Mesendoderm (in vitro differentiated cells): ENCODE data around the gene ACOT7.

Experiments
- DNase-seq: peaks from one replicate; pipeline ENCODE4 v3.0.0; 2013
- H2AK5ac ChIP-seq: 2 replicates; pipeline ENCODE4 v1.6.1; 2013; ENCODE audit warnings: low read length, inconsistent platforms
- H2BK120ac ChIP-seq: 2 replicates; pipeline ENCODE4 v1.6.1; 2013; ENCODE audit warnings: low read depth, mild to moderate bottlenecking, low read length, moderate library complexity, mixed read lengths
- H2BK15ac ChIP-seq: replicated peaks from 2 replicates; pipeline ENCODE4 v1.6.1; 2013; ENCODE audit warnings: low read depth, mild to moderate bottlenecking, moderate library complexity
- H2BK5ac ChIP-seq: 2 replicates; pipeline ENCODE4 v1.6.1; 2013; ENCODE audit warnings: low read length, inconsistent platforms
- H3K18ac ChIP-seq: 2 replicates; pipeline ENCODE4 v1.6.1; 2013; ENCODE audit warnings: mild to moderate bottlenecking, low read length, mixed read lengths
- H3K23ac ChIP-seq: one replicate; pipeline ENCODE4 v1.6.1; 2013; ENCODE audit warnings: low read length
- H3K27ac ChIP-seq: 2 replicates; pipeline ENCODE4 v1.5.1; 2013; ENCODE audit warnings: low read depth, mild to moderate bottlenecking, inconsistent platforms, low read length, moderate library complexity
- H3K27me3 ChIP-seq: 2 replicates; pipeline ENCODE4 v1.6.1; 2013; ENCODE audit warnings: low read length, control low read depth, mild to moderate bottlenecking, inconsistent platforms; ENCODE audit not compliant: insufficient read depth, poor library complexity
- H3K36me3 ChIP-seq: 2 replicates; pipeline ENCODE4 v1.6.1; 2013; ENCODE audit warnings: low read length, inconsistent platforms; ENCODE audit not compliant: control insufficient read depth, insufficient read depth
- H3K4ac ChIP-seq: one replicate; pipeline ENCODE4 v1.6.1; 2013; ENCODE audit warnings: low read depth, mild to moderate bottlenecking, low read length, moderate library complexity
- H3K4me1 ChIP-seq: 2 replicates; pipeline ENCODE4 v1.6.1; 2013; ENCODE audit warnings: low read depth, low read length, inconsistent platforms; ENCODE audit not compliant: control insufficient read depth
- H3K4me2 ChIP-seq: 2 replicates; pipeline ENCODE4 v1.6.1; 2013; ENCODE audit warnings: low read length
- H3K4me3 ChIP-seq: 2 replicates; pipeline ENCODE4 v1.5.1; 2013; ENCODE audit warnings: mild to moderate bottlenecking, low read length
- H3K56ac ChIP-seq: one replicate; pipeline ENCODE4 v1.6.1; 2013; ENCODE audit warnings: low read length
- H3K79me1 ChIP-seq: 2 replicates; pipeline ENCODE4 v1.6.1; 2013; ENCODE audit warnings: low read length, inconsistent platforms
- H3K79me2 ChIP-seq: 2 replicates; pipeline ENCODE4 v1.6.1; 2013; ENCODE audit warnings: mild to moderate bottlenecking, low read length; ENCODE audit not compliant: control insufficient read depth, insufficient read depth
- H3K9ac ChIP-seq: 2 replicates; pipeline ENCODE4 v1.6.1; 2013; ENCODE audit warnings: low read length, inconsistent platforms
- H4K5ac ChIP-seq: one replicate; pipeline ENCODE4 v1.6.1; 2013; ENCODE audit warnings: low read length
- H4K8ac ChIP-seq: one replicate; pipeline ENCODE4 v1.6.1; 2013; ENCODE audit warnings: low read depth, mild to moderate bottlenecking, control low read depth, low read length, moderate library complexity
- WGBS: extraction: QIAGEN DNeasy Blood & Tissue Kit; methylation state at CpG from one replicate; pipeline ENCODE4 v1.1.7; 2013; ENCODE audit warnings: low lambda C conversion rate, missing lambda C conversion rate; ENCODE audit not compliant: insufficient coverage; ENCODE audit errors: extremely low coverage; 5-methylcytosine and 5-hydroxymethylcytosine counted together

Gene ACOT7

DNA sequence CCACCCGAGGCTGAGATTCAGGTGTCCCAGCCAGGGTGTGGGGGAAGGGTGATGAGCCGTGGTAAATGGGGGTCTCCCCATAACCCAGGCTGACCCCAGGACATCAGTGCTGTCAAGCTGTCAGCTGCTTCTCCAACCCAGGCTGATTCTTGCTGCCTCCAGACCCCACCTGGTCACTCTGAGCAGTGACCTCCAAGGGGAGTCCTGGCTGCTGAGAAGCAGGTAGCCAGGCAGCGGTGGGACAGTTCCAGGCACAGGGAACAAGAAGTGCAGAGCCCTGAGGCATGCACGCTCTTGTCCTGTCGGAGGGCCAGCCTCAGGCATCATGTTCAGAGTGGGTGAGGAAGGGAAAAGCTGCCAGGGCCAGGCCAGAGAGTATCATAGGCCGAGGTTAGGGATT lies 32.1 kb upstream of the ACOT7 start:
- Histone ChIP-seq H2BK15ac (no peak overlapping the region), H3K4me3 (no peak overlapping the region), H3K56ac (no peak overlapping the region), H2BK120ac (no peak overlapping the region), H3K79me1 (no peaks in the 10 kb centered on the region), H3K4me2 (no peak overlapping the region), H3K9ac (no peak overlapping the region), H4K8ac (no peak overlapping the region), H3K4ac (no peak overlapping the region), H3K27me3 (peaks cover 35% of the 10 kb centered on the region), H3K4me1 (no peaks in the 10 kb centered on the region), H3K36me3 (no peaks in the 10 kb centered on the region), H2AK5ac (no peak overlapping the region), H2BK5ac (no peak overlapping the region), H3K23ac (no peak overlapping the region), H4K5ac (no peak overlapping the region), H3K18ac (no peak overlapping the region), H3K27ac (no peak overlapping the region), H3K79me2 (no peaks in the 10 kb centered on the region)
- no CpG with 5 or more reads among the region's 6 CpGs for WGBS
- DNase-seq, result no peak

DNA sequence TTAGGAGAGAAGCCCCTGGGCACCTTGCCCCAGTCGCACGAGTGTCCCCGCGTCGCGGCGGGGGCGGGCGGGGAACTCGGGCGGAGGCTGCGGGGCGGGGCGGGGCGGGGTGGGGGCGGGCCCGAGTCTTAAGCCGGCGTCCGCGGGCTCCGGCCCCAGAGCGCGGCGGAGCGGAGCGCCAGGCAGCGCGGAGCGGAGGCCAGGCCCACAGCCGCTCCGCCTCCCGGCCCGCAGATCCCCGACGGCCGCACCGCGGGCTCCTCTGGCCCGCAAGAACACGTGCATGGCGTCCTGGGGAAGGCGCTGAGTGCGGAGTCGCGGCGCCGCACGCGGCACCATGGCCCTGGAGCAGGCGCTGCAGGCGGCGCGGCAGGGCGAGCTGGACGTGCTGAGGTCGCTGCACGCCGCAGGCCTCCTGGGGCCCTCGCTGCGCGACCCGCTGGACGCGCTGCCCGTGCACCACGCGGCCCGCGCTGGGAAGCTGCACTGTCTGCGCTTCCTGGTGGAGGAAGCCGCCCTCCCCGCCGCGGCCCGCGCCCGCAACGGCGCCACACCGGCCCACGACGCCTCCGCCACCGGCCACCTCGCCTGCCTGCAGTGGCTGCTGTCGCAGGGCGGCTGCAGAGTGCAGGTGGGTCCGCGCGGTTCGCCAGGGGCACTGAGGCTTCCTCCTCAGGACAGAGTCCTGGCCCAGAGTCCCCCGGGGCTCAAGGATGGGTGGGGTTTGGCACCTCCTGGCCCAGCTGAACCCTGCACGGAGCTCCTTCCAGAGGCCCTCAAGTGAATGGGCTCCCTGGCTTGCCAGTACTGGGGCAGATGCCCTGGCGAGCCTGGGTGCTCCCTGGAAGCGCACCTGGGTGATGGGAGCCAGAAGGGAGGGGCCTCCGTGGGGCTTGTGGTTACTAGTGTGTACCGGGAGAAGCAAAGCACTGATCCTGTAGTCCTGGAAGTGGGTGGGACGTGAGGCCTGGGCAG lies 31.3 kb upstream of the ACOT7 start, which contains the start of gene ESPN:
Gene ESPN (plus strand): TSS at position 158 of the 975 bp plus-strand sequence. CDS start 180 bp downstream, at position 338.
- H2BK120ac ChIP-seq, result no peak within 1 kb of the TSS
- no peak within 1 kb of the TSS for H3K27ac ChIP-seq
- H3K27me3 ChIP-seq, result peaks cover 42% of the 10 kb centered on the region
- no peak for DNase-seq
- H3K23ac ChIP-seq, result peak within 1 kb of the TSS; percentile 66
- no peak within 1 kb of the TSS for H2AK5ac ChIP-seq
- no CpG with 5 or more reads among the region's 99 CpGs for WGBS
- H3K4ac ChIP-seq, result no peak within 1 kb of the TSS
- H3K4me2 ChIP-seq, result no peak within 1 kb of the TSS
- H3K56ac ChIP-seq, result no peak within 1 kb of the TSS
- H4K8ac ChIP-seq, result no peak within 1 kb of the TSS
- no peak within 1 kb of the TSS for H3K9ac ChIP-seq
- H2BK5ac ChIP-seq, result no peak within 1 kb of the TSS
- H3K79me1 ChIP-seq, result no peaks in the 10 kb centered on the region
- H3K4me3 ChIP-seq, result no peak within 1 kb of the TSS
- H3K79me2 ChIP-seq, result no peaks in the 10 kb centered on the region
- no peaks in the 10 kb centered on the region for H3K4me1 ChIP-seq
- no peak within 1 kb of the TSS for H4K5ac ChIP-seq
- H3K18ac ChIP-seq, result no peak within 1 kb of the TSS
- H2BK15ac ChIP-seq, result no peak within 1 kb of the TSS
- H3K36me3 ChIP-seq, result no peaks in the 10 kb centered on the region

DNA sequence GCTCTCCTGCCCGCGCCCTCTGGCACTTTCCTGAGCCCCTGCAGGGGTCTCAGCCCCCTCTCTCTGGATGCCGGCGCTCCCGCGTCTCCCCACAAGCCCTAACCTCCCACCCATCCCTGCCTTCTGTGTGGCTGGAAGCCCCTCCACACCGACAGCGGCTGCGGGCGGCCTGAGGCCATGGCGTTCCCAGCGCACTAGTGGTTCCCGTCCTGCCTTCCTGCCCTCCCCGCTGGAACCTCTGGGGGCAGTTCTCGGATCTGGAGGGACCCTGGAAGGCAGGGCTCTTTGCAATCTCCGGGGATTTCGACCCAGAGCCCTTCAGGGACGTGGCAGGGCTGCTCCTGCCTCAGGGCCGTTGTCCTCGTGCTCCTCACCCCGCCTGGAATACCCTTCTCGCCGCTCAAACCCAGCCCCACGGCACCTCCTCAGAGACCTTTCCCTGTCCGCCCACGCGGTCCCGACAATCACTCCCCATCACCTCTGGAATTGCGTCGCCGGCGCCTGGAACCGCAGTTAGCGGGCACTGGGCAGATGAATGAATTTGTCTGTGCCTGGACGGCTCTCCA lies 30.5 kb upstream of the ACOT7 start:
- Histone ChIP-seq H3K18ac (no peak overlapping the region), H3K23ac (no peak overlapping the region), H3K79me2 (no peaks in the 10 kb centered on the region), H3K4ac (no peak overlapping the region), H3K27me3 (peaks cover 44% of the 10 kb centered on the region), H4K8ac (no peak overlapping the region), H3K56ac (no peak overlapping the region), H3K36me3 (no peaks in the 10 kb centered on the region), H3K4me2 (no peak overlapping the region), H3K27ac (no peak overlapping the region), H3K79me1 (no peaks in the 10 kb centered on the region), H2BK5ac (no peak overlapping the region), H2BK120ac (no peak overlapping the region), H3K9ac (no peak overlapping the region), H2BK15ac (no peak overlapping the region), H4K5ac (no peak overlapping the region), H3K4me1 (no peaks in the 10 kb centered on the region), H2AK5ac (no peak overlapping the region), H3K4me3 (no peak overlapping the region)
- DNase-seq, result no peak
- no CpG with 5 or more reads among the region's 35 CpGs for WGBS

DNA sequence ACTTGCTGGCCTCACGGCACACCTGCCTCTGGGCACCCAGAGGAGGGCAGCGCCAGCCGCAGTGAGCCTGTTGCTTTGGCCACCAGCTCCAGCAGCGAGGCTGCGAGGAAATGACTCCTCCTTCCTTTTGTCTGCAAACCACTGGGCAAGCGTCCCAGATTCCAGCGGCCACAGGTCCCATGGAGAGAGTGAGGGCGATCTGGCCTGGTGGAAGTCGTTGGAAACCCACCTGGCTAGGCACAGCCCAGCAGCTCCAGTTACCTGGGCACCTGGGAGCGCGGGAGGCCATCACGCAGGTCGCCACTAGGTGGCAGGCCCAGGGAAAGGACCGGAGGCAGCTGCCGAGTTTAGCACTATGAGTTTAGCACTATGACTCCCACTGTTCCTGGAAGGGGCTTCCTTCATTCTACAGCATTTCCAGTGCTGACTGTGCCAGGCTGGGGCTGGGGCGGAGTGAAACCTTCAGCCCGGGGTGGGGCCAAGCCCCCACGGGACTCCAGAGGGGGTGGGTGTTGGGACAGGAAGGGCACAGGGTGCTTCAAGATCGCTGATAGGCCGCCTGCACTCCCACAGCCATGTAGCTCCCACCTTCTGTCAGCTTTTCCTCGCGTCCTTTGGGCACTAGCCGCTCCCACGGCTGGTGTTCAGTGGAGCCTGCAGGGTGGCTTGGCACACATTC lies 29.9 kb upstream of the ACOT7 start:
- Histone ChIP-seq H3K79me2 (no peaks in the 10 kb centered on the region), H3K27me3 (peaks cover 51% of the 10 kb centered on the region), H3K18ac (no peak overlapping the region), H3K23ac (no peak overlapping the region), H4K5ac (no peak overlapping the region), H2AK5ac (no peak overlapping the region), H3K4me1 (no peaks in the 10 kb centered on the region), H3K4ac (no peak overlapping the region), H2BK5ac (no peak overlapping the region), H3K27ac (no peak overlapping the region), H4K8ac (no peak overlapping the region), H3K79me1 (no peaks in the 10 kb centered on the region), H3K4me3 (no peak overlapping the region), H3K36me3 (no peaks in the 10 kb centered on the region), H3K9ac (no peak overlapping the region), H3K4me2 (no peak overlapping the region), H2BK120ac (no peak overlapping the region), H3K56ac (no peak overlapping the region), H2BK15ac (no peak overlapping the region)
- no CpG with 5 or more reads among the region's 24 CpGs for WGBS
- DNase-seq, result peak; percentile 77

DNA sequence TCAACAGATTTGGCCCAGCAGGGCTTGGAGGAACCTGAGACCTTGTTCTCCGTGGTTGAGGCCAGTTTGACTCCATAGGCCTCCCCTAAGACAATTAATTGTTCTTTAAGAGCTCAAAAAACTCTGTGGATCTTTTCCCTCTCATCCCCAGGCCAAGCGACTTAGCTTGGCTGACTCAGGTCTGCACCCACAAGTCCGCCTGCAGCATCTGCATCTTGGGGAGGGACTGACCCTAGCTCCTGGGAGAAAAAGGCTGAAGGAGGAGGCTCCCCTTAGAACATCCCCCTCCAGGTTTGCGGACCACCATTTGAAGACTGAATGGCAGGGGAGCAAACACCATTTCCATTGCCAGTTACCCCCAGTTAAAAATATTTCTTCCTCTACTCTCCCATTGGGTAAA lies 27.7 kb upstream of the ACOT7 start:
- no peak overlapping the region for H3K18ac ChIP-seq
- H2BK5ac ChIP-seq, result no peak overlapping the region
- no peak overlapping the region for H3K23ac ChIP-seq
- no peak overlapping the region for H4K5ac ChIP-seq
- H3K4ac ChIP-seq, result no peak overlapping the region
- H2AK5ac ChIP-seq, result no peak overlapping the region
- no peak overlapping the region for H2BK120ac ChIP-seq
- H3K79me2 ChIP-seq, result no peaks in the 10 kb centered on the region
- no peak overlapping the region for H3K56ac ChIP-seq
- H3K4me2 ChIP-seq, result no peak overlapping the region
- H3K4me1 ChIP-seq, result no peaks in the 10 kb centered on the region
- H3K79me1 ChIP-seq, result no peaks in the 10 kb centered on the region
- H3K36me3 ChIP-seq, result no peaks in the 10 kb centered on the region
- H4K8ac ChIP-seq, result no peak overlapping the region
- no peak for DNase-seq
- no peak overlapping the region for H3K27ac ChIP-seq
- no peak overlapping the region for H3K4me3 ChIP-seq
- peaks cover 63% of the 10 kb centered on the region for H3K27me3 ChIP-seq
- H3K9ac ChIP-seq, result no peak overlapping the region
- no peak overlapping the region for H2BK15ac ChIP-seq
- no CpG with 5 or more reads among the region's 4 CpGs for WGBS
